ENCODE data around the gene GALNT10. TPM values are rescaled to one million over a fixed set of nuclear protein-coding genes. Genes with fewer than 3 reads are reported as not detected.
A peak's percentile ranks its signal among the peaks of the same experiment; 100 is the strongest.

Gene GALNT10
- total RNA-seq, 1 experiment from 2014 or later: 22.9 TPM

DNA sequence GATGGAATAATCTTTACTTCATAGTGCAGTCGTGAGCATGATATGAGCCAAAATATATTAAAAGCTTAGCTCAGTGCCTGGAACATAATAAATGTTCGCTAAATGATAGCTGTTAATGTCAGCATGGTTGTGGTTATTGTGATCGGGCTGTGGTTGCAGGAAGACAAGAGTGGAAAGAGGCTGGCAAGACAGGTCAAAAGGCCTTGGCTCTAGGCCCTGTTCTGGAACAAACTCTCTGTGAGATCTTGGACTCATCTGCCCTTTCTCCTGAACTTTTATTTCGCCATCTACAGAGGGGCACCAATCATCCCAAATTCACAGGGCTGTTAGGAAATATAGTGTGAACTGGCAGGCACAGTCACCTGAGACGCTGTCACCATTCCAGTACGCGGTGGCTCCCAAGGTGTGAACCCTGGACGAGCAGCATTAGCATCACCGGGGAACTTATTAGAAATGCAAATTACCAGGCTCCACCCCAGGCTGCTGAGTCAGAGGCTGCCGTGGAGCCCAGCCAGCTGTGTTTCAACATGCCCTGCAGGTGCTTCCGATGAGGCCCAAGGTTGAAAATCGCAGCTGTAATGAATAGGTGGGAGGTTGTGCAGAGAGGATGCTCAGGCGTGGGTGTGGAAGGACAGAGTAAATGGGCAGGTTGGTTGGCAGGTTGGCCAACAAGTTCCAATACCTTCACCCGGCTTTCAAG is 205.0 kb downstream of the GALNT10 start:
- H3K9me3 Mint-ChIP-seq: peaks cover 7% of the 10 kb centered on the region; the same call in 1 of the 2 replicates
- ChIA-PET CTCF (interaction anchor here (1.1 to 1.6 kb wide), 2 partner anchors 9 to 238 kb away, joined by 3 to 4 read pairs; no protein-coding TSS in a partner anchor), POLR2A (interaction anchor here (1.8 kb wide), 1 partner anchor 205 kb away, joined by 4 read pairs; the partner anchor contains the start of gene GALNT10)
- no peak overlapping the region; the same call in none of the 2 replicates for H3K27ac Mint-ChIP-seq
- peak; percentile 79 for ATAC-seq
- H3K36me3 Mint-ChIP-seq: peaks cover 13% of the 10 kb centered on the region
- peaks cover 30% of the 10 kb centered on the region for H3K4me1 Mint-ChIP-seq
- peak; percentile 67 for DNase-seq (ENCODE audit: low spot score)
- H3K27me3 Mint-ChIP-seq (ENCODE audit: low read depth): no peaks in the 10 kb centered on the region
- no peak overlapping the region for H3K4me3 Mint-ChIP-seq
- no peak for TF ChIP-seq FOXJ3 (CRISPR knock-in tag; IDR thresholded peaks at IDR 0.05; ENCODE audit: borderline replicate concordance)
- no peak for TF ChIP-seq RELA (CRISPR knock-in tag; IDR thresholded peaks at IDR 0.05; ENCODE audit: borderline replicate concordance)
- TF ChIP-seq MXD4 (CRISPR knock-in tag; IDR thresholded peaks at IDR 0.05; ENCODE audit: borderline replicate concordance): no peak
- peak; percentile 20; the same call in 1 of the 2 replicates for TF ChIP-seq ZNF423 (CRISPR knock-in tag; IDR thresholded peaks at IDR 0.05)
- TF ChIP-seq, protein P1, sequence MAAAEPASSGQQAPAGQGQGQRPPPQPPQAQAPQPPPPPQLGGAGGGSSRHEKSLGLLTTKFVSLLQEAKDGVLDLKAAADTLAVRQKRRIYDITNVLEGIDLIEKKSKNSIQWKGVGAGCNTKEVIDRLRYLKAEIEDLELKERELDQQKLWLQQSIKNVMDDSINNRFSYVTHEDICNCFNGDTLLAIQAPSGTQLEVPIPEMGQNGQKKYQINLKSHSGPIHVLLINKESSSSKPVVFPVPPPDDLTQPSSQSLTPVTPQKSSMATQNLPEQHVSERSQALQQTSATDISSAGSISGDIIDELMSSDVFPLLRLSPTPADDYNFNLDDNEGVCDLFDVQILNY (CRISPR knock-in tag; IDR thresholded peaks at IDR 0.05): no peak
- TF ChIP-seq NR3C1 (CRISPR knock-in tag; conservative IDR thresholded peaks at IDR 0.05; ENCODE audit: low read depth): no peak
- no peak for TF ChIP-seq ZNF263 (CRISPR knock-in tag; IDR thresholded peaks at IDR 0.05; ENCODE audit: low read depth)
- TF ChIP-seq, protein P2, sequence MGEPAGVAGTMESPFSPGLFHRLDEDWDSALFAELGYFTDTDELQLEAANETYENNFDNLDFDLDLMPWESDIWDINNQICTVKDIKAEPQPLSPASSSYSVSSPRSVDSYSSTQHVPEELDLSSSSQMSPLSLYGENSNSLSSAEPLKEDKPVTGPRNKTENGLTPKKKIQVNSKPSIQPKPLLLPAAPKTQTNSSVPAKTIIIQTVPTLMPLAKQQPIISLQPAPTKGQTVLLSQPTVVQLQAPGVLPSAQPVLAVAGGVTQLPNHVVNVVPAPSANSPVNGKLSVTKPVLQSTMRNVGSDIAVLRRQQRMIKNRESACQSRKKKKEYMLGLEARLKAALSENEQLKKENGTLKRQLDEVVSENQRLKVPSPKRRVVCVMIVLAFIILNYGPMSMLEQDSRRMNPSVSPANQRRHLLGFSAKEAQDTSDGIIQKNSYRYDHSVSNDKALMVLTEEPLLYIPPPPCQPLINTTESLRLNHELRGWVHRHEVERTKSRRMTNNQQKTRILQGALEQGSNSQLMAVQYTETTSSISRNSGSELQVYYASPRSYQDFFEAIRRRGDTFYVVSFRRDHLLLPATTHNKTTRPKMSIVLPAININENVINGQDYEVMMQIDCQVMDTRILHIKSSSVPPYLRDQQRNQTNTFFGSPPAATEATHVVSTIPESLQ (CRISPR knock-in tag; IDR thresholded peaks at IDR 0.05): no peak
- no peak for TF ChIP-seq NR1H2 (CRISPR knock-in tag; IDR thresholded peaks at IDR 0.05)
- no peak for TF ChIP-seq JAZF1 (CRISPR knock-in tag; IDR thresholded peaks at IDR 0.05)
- no peak for TF ChIP-seq SOX15 (CRISPR knock-in tag; IDR thresholded peaks at IDR 0.05)
- TF ChIP-seq, protein P3, sequence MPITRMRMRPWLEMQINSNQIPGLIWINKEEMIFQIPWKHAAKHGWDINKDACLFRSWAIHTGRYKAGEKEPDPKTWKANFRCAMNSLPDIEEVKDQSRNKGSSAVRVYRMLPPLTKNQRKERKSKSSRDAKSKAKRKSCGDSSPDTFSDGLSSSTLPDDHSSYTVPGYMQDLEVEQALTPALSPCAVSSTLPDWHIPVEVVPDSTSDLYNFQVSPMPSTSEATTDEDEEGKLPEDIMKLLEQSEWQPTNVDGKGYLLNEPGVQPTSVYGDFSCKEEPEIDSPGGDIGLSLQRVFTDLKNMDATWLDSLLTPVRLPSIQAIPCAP (CRISPR knock-in tag; IDR thresholded peaks at IDR 0.05): no peak
- TF ChIP-seq, protein P4, sequence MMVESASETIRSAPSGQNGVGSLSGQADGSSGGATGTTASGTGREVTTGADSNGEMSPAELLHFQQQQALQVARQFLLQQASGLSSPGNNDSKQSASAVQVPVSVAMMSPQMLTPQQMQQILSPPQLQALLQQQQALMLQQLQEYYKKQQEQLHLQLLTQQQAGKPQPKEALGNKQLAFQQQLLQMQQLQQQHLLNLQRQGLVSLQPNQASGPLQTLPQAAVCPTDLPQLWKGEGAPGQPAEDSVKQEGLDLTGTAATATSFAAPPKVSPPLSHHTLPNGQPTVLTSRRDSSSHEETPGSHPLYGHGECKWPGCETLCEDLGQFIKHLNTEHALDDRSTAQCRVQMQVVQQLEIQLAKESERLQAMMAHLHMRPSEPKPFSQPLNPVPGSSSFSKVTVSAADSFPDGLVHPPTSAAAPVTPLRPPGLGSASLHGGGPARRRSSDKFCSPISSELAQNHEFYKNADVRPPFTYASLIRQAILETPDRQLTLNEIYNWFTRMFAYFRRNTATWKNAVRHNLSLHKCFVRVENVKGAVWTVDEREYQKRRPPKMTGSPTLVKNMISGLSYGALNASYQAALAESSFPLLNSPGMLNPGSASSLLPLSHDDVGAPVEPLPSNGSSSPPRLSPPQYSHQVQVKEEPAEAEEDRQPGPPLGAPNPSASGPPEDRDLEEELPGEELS (CRISPR knock-in tag; IDR thresholded peaks at IDR 0.05): peak; percentile 41; the same call in 1 of the 2 replicates
- no peak for TF ChIP-seq GRHL2 (CRISPR knock-in tag; IDR thresholded peaks at IDR 0.05; ENCODE audit: insufficient replicate concordance, severe bottlenecking)
- TF ChIP-seq NFATC4 (CRISPR knock-in tag; IDR thresholded peaks at IDR 0.05): no peak
- TF ChIP-seq, protein P5, sequence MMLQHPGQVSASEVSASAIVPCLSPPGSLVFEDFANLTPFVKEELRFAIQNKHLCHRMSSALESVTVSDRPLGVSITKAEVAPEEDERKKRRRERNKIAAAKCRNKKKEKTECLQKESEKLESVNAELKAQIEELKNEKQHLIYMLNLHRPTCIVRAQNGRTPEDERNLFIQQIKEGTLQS (CRISPR knock-in tag; conservative IDR thresholded peaks at IDR 0.05): no peak
- no peak for TF ChIP-seq ELF4 (CRISPR knock-in tag; IDR thresholded peaks at IDR 0.05; ENCODE audit: low read depth)
- TF ChIP-seq MYBL2 (CRISPR knock-in tag; IDR thresholded peaks at IDR 0.05): no peak
- no peak for TF ChIP-seq PRRX2 (CRISPR knock-in tag; IDR thresholded peaks at IDR 0.05)
- TF ChIP-seq ZNF121 (CRISPR knock-in tag; IDR thresholded peaks at IDR 0.05): no peak
- TF ChIP-seq TEAD1 (CRISPR knock-in tag; IDR thresholded peaks at IDR 0.05): 0 out of 2 replicates have a peak, but pooled peaks have one; percentile 26
- TF ChIP-seq ZNF138 (CRISPR knock-in tag; conservative IDR thresholded peaks at IDR 0.05): no peak
- TF ChIP-seq, protein P6, sequence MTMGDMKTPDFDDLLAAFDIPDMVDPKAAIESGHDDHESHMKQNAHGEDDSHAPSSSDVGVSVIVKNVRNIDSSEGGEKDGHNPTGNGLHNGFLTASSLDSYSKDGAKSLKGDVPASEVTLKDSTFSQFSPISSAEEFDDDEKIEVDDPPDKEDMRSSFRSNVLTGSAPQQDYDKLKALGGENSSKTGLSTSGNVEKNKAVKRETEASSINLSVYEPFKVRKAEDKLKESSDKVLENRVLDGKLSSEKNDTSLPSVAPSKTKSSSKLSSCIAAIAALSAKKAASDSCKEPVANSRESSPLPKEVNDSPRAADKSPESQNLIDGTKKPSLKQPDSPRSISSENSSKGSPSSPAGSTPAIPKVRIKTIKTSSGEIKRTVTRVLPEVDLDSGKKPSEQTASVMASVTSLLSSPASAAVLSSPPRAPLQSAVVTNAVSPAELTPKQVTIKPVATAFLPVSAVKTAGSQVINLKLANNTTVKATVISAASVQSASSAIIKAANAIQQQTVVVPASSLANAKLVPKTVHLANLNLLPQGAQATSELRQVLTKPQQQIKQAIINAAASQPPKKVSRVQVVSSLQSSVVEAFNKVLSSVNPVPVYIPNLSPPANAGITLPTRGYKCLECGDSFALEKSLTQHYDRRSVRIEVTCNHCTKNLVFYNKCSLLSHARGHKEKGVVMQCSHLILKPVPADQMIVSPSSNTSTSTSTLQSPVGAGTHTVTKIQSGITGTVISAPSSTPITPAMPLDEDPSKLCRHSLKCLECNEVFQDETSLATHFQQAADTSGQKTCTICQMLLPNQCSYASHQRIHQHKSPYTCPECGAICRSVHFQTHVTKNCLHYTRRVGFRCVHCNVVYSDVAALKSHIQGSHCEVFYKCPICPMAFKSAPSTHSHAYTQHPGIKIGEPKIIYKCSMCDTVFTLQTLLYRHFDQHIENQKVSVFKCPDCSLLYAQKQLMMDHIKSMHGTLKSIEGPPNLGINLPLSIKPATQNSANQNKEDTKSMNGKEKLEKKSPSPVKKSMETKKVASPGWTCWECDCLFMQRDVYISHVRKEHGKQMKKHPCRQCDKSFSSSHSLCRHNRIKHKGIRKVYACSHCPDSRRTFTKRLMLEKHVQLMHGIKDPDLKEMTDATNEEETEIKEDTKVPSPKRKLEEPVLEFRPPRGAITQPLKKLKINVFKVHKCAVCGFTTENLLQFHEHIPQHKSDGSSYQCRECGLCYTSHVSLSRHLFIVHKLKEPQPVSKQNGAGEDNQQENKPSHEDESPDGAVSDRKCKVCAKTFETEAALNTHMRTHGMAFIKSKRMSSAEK (CRISPR knock-in tag; IDR thresholded peaks at IDR 0.05; ENCODE audit: borderline replicate concordance): no peak
- TF ChIP-seq, protein P7, sequence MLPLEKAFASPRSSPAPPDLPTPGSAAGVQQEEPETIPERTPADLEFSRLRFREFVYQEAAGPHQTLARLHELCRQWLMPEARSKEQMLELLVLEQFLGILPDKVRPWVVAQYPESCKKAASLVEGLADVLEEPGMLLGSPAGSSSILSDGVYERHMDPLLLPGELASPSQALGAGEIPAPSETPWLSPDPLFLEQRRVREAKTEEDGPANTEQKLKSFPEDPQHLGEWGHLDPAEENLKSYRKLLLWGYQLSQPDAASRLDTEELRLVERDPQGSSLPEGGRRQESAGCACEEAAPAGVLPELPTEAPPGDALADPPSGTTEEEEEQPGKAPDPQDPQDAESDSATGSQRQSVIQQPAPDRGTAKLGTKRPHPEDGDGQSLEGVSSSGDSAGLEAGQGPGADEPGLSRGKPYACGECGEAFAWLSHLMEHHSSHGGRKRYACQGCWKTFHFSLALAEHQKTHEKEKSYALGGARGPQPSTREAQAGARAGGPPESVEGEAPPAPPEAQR (CRISPR knock-in tag; IDR thresholded peaks at IDR 0.05): no peak
- peak; percentile 36; the same call in 1 of the 2 replicates for TF ChIP-seq SP1 (CRISPR knock-in tag; conservative IDR thresholded peaks at IDR 0.05)

All from WTC11 (cell line).